ENCODE measurements around the gene SLC40A1. TPM values are rescaled to one million over a fixed set of nuclear protein-coding genes. Genes with fewer than 3 reads are reported as not detected.

SLC40A1 gene
- total RNA-seq, 1 donor from 2014 or later = 2.8 TPM

GRCh38 chr2:189574793-189575475, 5.7 kb downstream of the SLC40A1 start:
- intact Hi-C loops (cut with micrococcal nuclease) = no loop called here

GRCh38 chr2:189570570-189571031, 10.0 kb downstream of the SLC40A1 start:
- intact Hi-C loops (cut with micrococcal nuclease) = no loop called here

- intact Hi-C loops (cut with micrococcal nuclease) = loop anchor here (1.0 kb wide), 1 partner anchor 11 kb away; the partner anchor contains the start of gene SLC40A1
Observed at GRCh38 chr2:189569295-189569910, 11.2 kb downstream of the SLC40A1 start.

GRCh38 chr2:189566046-189566445, 14.5 kb downstream of the SLC40A1 start:
- intact Hi-C loops (cut with micrococcal nuclease) = no loop called here

- intact Hi-C loops (cut with micrococcal nuclease) = no loop called here
Observed at GRCh38 chr2:189561371-189562038, 19.1 kb downstream of the SLC40A1 start.

GRCh38 chr2:189560273-189560586, 20.4 kb downstream of the SLC40A1 start:
- intact Hi-C loops (cut with micrococcal nuclease) = no loop called here

GRCh38 chr2:189559579-189560272, 20.9 kb downstream of the SLC40A1 start:
- intact Hi-C loops (cut with micrococcal nuclease) = no loop called here

- intact Hi-C loops (cut with micrococcal nuclease) = no loop called here
Observed at GRCh38 chr2:189558516-189559272, 21.9 kb downstream of the SLC40A1 start.

- intact Hi-C loops (cut with micrococcal nuclease) = no loop called here
Observed at GRCh38 chr2:189557373-189557772, 23.2 kb downstream of the SLC40A1 start.

GRCh38 chr2:189556526-189556925, 24.1 kb downstream of the SLC40A1 start:
- intact Hi-C loops (cut with micrococcal nuclease) = no loop called here

- intact Hi-C loops (cut with micrococcal nuclease) = no loop called here
Observed at GRCh38 chr2:189555232-189555631, 25.4 kb downstream of the SLC40A1 start.

- intact Hi-C loops (cut with micrococcal nuclease) = no loop called here
Observed at GRCh38 chr2:189553504-189554088, 27.0 kb downstream of the SLC40A1 start.

GRCh38 chr2:189552991-189553404, 27.6 kb downstream of the SLC40A1 start:
- intact Hi-C loops (cut with micrococcal nuclease) = no loop called here

- intact Hi-C loops (cut with micrococcal nuclease) = no loop called here
Observed at GRCh38 chr2:189552334-189552990, 28.1 kb downstream of the SLC40A1 start.

GRCh38 chr2:189551808-189552207, 28.8 kb downstream of the SLC40A1 start:
- intact Hi-C loops (cut with micrococcal nuclease) = no loop called here

- intact Hi-C loops (cut with micrococcal nuclease) = no loop called here
Observed at GRCh38 chr2:189549449-189549832, 31.1 kb downstream of the SLC40A1 start.

- intact Hi-C loops (cut with micrococcal nuclease) = no loop called here
Observed at GRCh38 chr2:189548666-189549448, 31.7 kb downstream of the SLC40A1 start.

GRCh38 chr2:189545418-189545817, 35.2 kb downstream of the SLC40A1 start:
- intact Hi-C loops (cut with micrococcal nuclease) = no loop called here

- intact Hi-C loops (cut with micrococcal nuclease) = no loop called here
Observed at GRCh38 chr2:189544318-189545042, 36.1 kb downstream of the SLC40A1 start.

Data from T-helper 1 cell treated with Interleukin-12 subunit alpha and Interleukin-12 subunit beta and Interleukin-4 antibody, amounts not matched to agents 30 ng/mL and 1 ng/mL, for 36 hours (primary cell).